IMR-90 (cell line): ENCODE results near the gene FUBP3.

Experiments used
- BHLHE40 ChIP-seq: fragments of 150-350 bp; IDR thresholded peaks from 2 replicates; pipeline ENCODE4 v1.6.1; 2016; ENCODE audit warnings: mild to moderate bottlenecking, low read depth, low read length
- MXI1 ChIP-seq: IDR thresholded peaks from 2 replicates; pipeline ENCODE4 v1.6.1; 2012; ENCODE audit warnings: low read depth, mild to moderate bottlenecking, low read length, moderate library complexity, borderline replicate concordance
- NFE2L2 ChIP-seq: fragments of 150-350 bp; IDR thresholded peaks from 2 replicates; pipeline ENCODE4 v1.6.1; 2016; ENCODE audit warnings: low read depth, mild to moderate bottlenecking, low read length
- POLR2A ChIP-seq: IDR thresholded peaks from 2 replicates; pipeline ENCODE4 v1.6.1; 2012; ENCODE audit warnings: mild to moderate bottlenecking, low read depth, low read length
- RAD21 ChIP-seq: IDR thresholded peaks from 2 replicates; pipeline ENCODE4 v1.6.1; 2012; ENCODE audit warnings: low read length, improper control_type of control experiment
- RFX5 ChIP-seq: IDR thresholded peaks from 2 replicates; pipeline ENCODE4 v1.8.0; 2012; ENCODE audit warnings: low read depth, mild to moderate bottlenecking, low read length, moderate library complexity
- TF ChIP-seq, protein P1 (sequence below): conservative IDR thresholded peaks from 2 replicates; pipeline ENCODE4 v1.5.1; 2012; ENCODE audit warnings: mild to moderate bottlenecking, low read depth, low read length, improper control_type of control experiment
- TF ChIP-seq, protein P2 (sequence below): fragments of 150-350 bp; IDR thresholded peaks from 2 replicates; pipeline ENCODE4 v1.6.1; 2017; ENCODE audit warnings: mild to moderate bottlenecking, antibody characterized with exemption, low read length, low read depth

DNA sequence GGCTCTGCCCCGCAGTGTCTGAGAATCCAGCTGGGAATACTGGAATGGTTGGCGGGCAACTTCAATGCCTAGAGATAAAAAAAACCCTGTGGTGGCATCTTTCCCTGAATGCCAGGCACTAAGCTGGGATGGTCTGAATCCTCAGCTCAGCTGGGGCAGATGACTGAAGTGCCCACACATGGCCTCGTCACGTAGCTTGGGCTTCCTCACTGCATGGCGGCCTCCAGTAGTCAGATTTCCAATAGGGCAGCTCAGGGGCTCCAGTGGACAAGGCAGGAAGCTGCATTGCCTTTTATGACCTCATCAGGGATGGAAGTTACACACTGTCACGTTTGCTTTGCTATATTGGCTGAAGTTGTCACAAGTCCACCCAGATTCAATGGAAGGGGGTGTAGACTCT is 24.3 kb upstream of the FUBP3 start:
- TF ChIP-seq, protein P1, sequence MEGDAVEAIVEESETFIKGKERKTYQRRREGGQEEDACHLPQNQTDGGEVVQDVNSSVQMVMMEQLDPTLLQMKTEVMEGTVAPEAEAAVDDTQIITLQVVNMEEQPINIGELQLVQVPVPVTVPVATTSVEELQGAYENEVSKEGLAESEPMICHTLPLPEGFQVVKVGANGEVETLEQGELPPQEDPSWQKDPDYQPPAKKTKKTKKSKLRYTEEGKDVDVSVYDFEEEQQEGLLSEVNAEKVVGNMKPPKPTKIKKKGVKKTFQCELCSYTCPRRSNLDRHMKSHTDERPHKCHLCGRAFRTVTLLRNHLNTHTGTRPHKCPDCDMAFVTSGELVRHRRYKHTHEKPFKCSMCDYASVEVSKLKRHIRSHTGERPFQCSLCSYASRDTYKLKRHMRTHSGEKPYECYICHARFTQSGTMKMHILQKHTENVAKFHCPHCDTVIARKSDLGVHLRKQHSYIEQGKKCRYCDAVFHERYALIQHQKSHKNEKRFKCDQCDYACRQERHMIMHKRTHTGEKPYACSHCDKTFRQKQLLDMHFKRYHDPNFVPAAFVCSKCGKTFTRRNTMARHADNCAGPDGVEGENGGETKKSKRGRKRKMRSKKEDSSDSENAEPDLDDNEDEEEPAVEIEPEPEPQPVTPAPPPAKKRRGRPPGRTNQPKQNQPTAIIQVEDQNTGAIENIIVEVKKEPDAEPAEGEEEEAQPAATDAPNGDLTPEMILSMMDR = no peak
- TF ChIP-seq POLR2A = no peak
- TF ChIP-seq, protein P2, sequence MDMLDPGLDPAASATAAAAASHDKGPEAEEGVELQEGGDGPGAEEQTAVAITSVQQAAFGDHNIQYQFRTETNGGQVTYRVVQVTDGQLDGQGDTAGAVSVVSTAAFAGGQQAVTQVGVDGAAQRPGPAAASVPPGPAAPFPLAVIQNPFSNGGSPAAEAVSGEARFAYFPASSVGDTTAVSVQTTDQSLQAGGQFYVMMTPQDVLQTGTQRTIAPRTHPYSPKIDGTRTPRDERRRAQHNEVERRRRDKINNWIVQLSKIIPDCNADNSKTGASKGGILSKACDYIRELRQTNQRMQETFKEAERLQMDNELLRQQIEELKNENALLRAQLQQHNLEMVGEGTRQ = no peak
- no peak for TF ChIP-seq BHLHE40
- no peak for TF ChIP-seq NFE2L2
- TF ChIP-seq RFX5 = no peak
- TF ChIP-seq MXI1 = no peak
- no peak for TF ChIP-seq RAD21
